ENCODE measurements around the gene SEC11A.
"Not testable (repeated sequence)": the region's sequence is repeated elsewhere in the genome, so short reads cannot be mapped to it uniquely, and the experiment has no call there.

SEC11A gene

GRCh38 chr15:84716036-84716732 lies at the start of gene SEC11A:
SEC11A (minus strand) TSS chr15:84716139; CDS start chr15:84716075, 64 bp downstream.
- DNase-seq: peak; percentile 97

GRCh38 chr15:84765675-84766074 lies 49.7 kb upstream of the SEC11A start:
- DNase-seq: no peak

DNA sequence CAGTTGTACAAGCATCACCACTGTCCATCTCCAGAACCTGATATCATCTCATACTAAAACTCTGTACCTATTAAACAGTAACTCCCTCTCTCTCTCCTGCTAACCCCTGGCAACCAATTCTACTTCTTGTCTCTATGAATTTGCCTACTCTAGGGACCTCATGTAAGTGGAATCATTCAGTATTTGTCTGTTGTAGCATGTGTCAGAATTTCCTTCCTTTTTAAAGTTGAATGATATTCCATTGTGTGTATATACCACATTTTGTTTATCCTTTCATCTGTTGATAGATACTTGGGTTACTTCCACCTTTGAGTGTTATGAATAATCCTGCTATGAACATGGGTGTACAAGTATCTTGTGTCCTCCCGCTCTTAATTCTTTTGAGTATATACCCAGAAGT lies 49.0 kb upstream of the SEC11A start:
- DNase-seq: no peak

GRCh38 chr15:84764585-84764984 lies 48.6 kb upstream of the SEC11A start:
- DNase-seq: no peak

- DNase-seq: no peak
Observed at GRCh38 chr15:84762840-84763572, 47.1 kb upstream of the SEC11A start.

DNA sequence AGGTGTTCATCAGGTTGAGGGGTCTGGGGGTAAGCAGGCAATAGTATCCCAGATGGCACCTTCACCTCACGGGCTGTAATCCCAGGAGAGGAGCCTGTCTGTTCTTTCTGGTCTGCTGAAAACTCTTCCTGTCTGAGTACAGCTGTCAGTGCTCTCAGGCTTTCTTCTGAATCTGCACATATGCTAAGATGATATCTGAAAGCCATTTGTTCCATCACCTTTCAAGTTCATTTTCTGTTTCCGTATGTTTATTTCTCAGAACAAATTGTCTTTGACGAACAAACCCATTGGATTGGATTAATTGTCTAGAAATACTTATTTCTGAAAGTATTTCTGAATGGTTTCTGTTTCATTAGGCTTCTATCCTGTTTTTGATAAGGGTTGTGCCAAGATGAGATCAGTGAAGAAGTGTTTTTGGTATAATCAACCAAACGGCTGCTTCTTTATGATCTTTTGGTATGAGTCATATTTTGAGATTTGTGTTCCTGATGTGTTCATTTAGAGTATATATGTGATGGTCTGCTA lies 45.7 kb upstream of the SEC11A start:
- DNase-seq: no peak

- DNase-seq: no peak
Observed at GRCh38 chr15:84760219-84760618, 44.3 kb upstream of the SEC11A start.

DNA sequence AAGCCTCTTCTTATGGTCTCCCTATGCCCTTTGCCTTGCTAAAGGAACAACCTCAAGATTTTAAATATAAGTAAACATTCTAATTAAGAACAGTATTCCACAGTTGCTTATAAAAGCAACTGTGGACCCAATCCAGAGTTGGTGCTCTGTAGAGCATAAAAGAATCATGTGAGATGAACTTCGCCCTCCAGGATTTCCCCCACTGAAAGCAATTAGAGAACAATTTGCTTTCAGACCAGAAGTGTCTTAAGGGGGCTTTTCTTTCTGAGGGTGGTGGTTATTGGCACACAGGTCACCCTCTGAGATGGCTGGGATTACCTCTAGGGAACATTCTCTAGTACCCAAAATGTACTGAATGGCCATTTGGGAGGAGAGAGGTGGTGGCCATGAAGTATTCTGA lies 43.1 kb upstream of the SEC11A start:
- DNase-seq: no peak

DNA sequence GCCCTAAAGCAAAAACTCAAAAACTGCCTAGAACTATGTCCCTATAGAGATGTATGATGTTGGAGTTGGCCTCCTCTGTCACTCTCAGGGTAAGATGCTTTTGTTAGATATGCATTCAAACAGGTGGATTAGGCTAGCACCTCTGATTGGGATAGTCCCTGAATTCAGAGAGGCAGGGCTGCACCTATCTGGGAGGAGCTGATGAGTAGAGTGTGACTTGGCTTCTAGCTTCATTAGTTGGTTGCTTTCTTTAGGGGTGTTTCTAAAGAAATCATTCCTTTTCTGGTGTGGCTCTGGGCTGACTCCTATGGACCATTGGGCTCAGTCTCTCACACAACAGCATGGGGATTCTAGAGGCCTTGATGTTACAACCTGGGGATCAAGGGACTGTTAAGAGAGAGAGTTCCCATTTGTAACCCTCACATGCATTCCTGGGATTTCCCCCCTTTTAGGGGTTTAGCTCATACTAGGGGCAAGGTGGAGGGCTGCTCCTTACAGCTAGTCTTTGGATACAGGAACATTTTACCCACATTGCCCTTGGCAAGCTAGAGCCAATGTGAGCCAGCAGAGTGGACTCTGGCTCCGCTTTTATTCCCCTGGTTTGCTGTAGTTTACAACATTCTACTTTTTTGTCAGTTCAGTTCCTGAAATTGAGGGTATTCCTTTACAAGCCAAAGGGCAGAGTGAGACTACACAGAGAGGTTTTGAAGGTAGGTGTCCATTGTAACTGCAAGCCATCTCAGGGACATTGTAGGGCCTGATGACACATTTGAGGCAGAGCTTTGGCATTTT lies 40.0 kb upstream of the SEC11A start:
- no peak for DNase-seq

DNA sequence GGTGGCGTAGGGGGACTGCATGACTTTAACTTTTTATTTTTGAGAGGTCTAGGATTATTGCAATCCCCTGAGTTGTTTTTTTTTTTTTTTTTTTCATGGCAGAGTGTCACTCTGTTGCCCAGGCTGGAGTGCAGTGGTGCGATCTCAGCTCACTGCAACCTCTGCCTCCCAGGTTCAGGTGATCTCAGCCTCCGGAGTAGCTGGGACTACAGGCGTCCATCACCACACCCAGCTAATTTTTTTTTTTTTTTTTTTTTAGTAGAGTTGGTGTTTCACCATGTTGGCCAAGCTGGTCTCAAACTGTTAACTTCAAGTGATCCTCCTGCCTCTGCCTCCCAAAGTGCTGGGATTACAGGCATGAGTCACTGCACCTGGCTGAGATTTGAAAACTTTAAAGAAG lies 39.0 kb upstream of the SEC11A start:
- not testable (repeated sequence) for DNase-seq

GRCh38 chr15:84752700-84753099 lies 36.8 kb upstream of the SEC11A start:
- DNase-seq: no peak

DNA sequence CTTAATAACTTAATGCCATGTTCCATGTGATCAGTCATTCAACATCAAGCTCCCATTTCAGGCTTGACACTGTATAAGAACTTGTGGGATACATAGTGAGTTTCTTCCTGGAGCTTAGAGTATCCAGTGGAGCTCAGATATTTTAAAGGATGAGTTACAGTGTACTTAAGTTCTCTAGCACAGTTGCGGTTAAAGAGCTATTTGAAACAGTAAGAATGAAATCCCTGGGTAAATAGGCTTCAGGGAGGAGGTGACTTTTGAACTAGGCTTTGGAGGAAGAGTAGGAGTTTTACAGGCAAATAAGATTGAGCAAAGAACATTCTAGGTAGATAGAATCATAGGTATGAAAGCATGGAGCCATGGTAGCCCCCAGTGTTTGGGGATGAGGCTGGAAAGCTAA lies 36.3 kb upstream of the SEC11A start:
- no peak for DNase-seq

GRCh38 chr15:84751721-84752120 lies 35.8 kb upstream of the SEC11A start:
- not testable (repeated sequence) for DNase-seq

DNA sequence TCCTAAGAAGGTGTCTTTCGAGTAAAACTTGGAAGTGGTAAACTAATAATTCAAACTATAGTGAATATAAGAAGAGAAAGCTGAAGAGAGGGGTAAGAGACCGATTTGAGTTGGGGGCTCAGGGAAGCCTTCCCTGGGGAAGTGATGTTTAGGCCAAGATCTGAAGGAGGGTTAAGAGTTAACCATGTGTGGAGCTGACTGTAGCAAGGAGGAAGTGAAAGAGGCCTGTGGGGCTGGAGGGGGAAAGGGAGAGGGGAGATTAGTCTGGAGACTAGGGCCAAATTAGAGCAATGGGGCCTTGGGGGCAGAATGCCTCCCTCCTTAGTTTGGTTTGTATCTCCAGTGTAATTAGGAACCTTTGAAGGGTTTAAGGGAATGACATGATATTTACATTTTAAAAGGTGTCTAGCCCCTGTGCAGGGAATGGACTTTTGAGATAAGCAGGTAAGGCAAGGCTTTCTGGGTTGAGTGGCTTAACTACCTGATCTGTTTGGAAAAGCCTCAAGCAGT lies 34.7 kb upstream of the SEC11A start:
- DNase-seq: peak; percentile 55

DNA sequence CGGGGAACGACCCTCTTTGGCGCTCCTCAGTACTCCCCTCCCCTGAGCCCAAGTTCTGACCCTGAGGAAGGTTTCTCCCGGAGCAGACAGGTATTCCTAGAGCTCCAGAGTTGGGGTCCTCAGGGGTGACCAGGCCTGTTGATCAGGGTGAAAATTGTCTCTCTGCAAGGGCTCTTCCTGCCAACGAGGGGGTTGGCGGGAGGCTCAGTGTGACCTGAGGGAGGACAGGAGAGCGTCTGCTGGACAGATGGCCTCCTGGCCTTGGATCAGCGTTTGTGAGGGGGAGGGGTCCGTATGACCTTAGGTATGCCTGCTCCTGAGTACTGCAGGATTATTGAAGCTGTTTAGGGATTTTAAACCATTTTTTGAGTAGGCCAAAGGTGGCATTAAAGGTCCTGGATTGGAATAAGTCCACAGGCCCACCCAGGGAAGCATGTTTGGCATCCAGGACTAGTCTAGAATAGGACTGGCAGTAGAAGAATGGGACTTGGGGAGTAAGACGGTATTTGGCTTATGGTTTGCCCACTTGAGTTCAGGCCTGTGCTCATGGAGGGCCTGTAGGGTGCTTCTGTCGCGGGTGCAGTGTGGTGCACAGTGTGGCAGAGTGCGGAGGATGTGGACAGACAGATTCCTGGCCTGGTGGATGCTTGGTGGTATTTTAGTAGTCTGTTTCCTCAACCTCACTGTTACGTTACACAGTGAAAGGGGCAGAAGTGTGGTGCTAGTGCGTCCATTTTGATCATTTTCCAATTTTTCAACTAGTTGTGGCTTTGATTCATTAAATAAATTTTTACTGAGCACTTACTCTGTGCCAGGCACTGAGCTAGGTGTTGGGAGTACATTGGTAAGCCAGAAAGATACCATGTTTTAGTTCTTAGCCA lies 33.4 kb upstream of the SEC11A start:
- peak; percentile 60 for DNase-seq

DNA sequence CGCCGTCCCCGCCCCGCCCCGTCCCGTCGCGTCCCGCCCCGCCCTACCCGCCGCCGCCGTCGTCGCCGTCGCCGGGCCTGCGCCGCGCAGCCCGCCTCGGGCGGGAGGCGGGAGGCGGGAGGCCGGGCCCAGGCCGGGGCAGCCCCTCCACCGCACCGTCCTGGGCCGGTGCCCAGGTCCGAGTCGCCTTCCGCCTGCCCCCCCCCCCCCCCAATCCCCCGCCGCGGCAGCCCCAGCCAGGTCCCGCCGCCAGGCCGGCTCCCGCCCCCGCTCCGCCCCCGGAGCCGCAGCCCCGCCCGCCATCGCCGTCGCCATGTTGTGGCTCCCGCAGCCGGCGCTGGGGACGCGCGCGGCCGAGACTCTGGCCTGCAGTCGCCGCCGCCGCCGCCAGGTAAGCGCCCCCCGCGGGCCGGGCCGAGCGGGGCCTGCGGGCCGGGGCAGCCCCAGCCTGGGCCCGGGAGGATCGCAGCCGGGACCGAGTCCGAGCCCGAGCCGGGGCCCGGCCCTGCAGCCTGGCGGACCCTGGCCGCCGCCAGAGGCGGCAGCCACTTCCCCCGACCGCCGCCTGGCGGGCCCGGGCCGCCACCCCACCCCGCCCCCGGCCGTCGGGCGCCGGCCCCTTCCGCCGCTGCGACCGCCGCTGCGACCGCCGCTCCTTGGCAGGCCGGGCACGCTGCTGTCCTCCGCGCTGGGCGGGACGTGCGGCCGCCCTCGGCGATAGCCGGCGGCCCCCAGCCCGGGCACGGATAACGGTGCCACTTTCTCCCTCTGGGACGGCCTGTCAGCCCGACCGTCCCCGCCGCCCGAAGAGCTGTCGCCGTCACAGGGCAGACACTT lies 32.6 kb upstream of the SEC11A start, which contains the start of gene ZNF592:
TSS of gene ZNF592 (plus strand) at position 319 of the 837 bp plus-strand sequence. CDS start 34,084 bp downstream, outside the sequence.
- peak; percentile 79 for DNase-seq

DNA sequence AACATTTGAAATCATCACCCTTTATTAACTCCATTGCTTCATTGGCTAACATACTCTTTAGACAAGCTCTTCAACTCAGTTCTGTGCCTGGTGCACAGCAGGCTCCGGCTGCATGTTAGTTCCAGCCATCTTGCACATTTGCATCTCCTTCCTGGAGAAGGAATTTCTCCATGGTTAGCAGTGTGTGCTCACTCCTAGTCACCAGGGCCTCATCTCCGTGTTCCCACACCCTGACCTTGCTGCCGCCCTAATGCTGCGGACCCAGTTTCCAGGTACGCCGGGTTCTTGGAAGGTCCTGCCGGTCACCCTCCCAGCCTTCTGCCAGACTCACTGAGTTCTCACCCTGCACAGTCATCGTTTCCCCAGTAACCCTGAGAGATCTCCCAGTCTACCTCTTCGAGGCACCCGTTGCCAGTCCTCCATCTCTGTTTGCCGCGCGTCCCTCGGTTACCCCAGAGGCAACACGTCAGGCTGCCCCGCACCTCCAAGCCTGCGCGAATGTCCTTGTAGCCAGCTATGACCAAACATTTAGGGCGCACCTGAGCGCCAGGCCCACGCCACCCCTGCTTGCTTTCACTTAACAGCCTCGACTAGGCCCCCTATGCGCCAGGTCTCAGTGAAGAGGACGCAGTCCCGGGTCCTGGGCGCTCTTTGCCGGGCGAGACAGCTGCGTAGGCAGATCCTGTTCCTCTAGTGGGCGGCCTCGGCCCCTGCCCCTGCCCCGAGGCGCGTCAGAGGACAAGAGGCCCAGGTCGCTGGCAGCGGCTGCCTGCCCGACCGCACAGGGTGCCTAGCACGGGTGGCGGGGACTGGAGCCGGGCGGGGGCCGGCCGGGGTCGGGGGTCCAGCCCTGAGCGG lies 31.7 kb upstream of the SEC11A start:
- peak; percentile 65 for DNase-seq

- DNase-seq: no peak
Observed at GRCh38 chr15:84741121-84741520, 25.2 kb upstream of the SEC11A start.

GRCh38 chr15:84740691-84741090 lies 24.8 kb upstream of the SEC11A start:
- no peak for DNase-seq

GRCh38 chr15:84737005-84737404 lies 21.1 kb upstream of the SEC11A start:
- DNase-seq: no peak

All from inflammatory macrophage treated with lipopolysaccharide for 4 hours (primary cell).